Neural progenitor cell (in vitro differentiated cells): ENCODE measurements around the gene EEF2K.

Experiments used
- CTCF ChIP-seq: fragments of 200-600 bp; sonication (generic); IDR thresholded peaks from 2 replicates; pipeline ENCODE4 v1.5.1; 2017; ENCODE audit warnings: antibody characterized with exemption, mild to moderate bottlenecking
- EZH2 ChIP-seq: fragments of 200-600 bp; sonication (generic); IDR thresholded peaks from 2 replicates; pipeline ENCODE4 v1.6.1; 2017; ENCODE audit warnings: antibody characterized with exemption, mild to moderate bottlenecking, moderate library complexity

GRCh38 chr16:22315979-22316378, 109.9 kb downstream of the EEF2K start:
- TF ChIP-seq CTCF (no peak), EZH2 (no peak)
